ENCODE data around the gene TBCE.

DNA sequence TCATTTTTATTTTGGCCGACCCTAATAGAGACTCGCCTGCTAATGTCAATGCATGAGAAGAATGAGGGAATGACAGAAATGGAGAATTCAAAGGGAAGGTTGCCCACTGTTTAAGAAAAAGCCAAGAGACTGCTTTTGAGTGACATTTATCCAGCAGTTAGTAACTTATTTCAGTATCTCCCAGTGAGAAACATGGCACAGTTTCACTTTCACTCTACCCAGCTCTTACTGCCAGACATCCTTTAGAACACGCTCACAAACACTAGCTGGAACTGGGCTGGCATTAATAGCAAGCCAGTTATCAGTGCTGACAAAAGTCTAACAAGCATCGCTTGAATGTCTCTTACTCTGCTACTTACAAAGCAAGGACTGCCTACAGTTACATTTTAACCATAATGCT lies 30.3 kb upstream of the TBCE start:
- TF ChIP-seq EZH2phosphoT487 (IDR thresholded peaks at IDR 0.05; ENCODE audit: low read depth, severe bottlenecking, unreplicated experiment): no peak
- TF ChIP-seq CTCF (IDR thresholded peaks at IDR 0.05; ENCODE audit: poor library complexity): no peak

Measured in hepatocyte (in vitro differentiated cells).